GM12878 (cell line): ENCODE data around the gene CRAMP1. TPM values are rescaled to one million over a fixed set of nuclear protein-coding genes. Genes with fewer than 3 reads are reported as not detected.

Experiments used
- ATAC-seq: fragments of 200-7000 bp; cut with Tn5 transposase; 3 replicates; pipeline ENCODE4 v1.9.1; 2020; ENCODE audit warnings: mild to moderate bottlenecking, moderate library complexity
- BruUV-seq: library from RNA; stranded (reverse); fragments of 400-500 nt; replicated peaks from 2 replicates; lab custom pipeline; 2021; lab: Mats Ljungman, UMichigan
- CTCF ChIA-PET: fragments of 300-600 bp; sonication (Branson Sonifier 250); formaldehyde crosslinking; extraction: SDS; loops from one replicate; lab custom pipeline; 2021; ENCODE audit warnings: inconsistent platforms; lab: Yijun Ruan, JAX
- POLR2A ChIA-PET: fragments of 350-600 bp; formaldehyde crosslinking; extraction: SDS; loops from one replicate; lab custom pipeline; 2021; ENCODE audit warnings: inconsistent platforms; lab: Charles Lee
- RAD21 ChIA-PET: fragments of 300-600 bp; sonication (Branson Sonifier 250); formaldehyde crosslinking; loops from one replicate; lab custom pipeline; 2023; ENCODE audit warnings: antibody characterized with exemption; ENCODE audit not compliant: unreplicated experiment; lab: Charles Lee
- SMC1A ChIA-PET: fragments of 300-600 bp; sonication (Branson Sonifier 250); formaldehyde crosslinking; loops from one replicate; lab custom pipeline; 2023; ENCODE audit not compliant: unreplicated experiment, uncharacterized antibody; lab: Charles Lee
- DNase-seq: peaks from one replicate; pipeline ENCODE4 v3.0.0-alpha.2; 2011; ENCODE audit warnings: low read depth, low spot score
- FAIRE-seq: peaks from 3 replicates; lab custom pipeline; 2011; peaks lifted over from hg19 to GRCh38; lab: Jason Lieb, UNC
- H2AFZ ChIP-seq: 2 replicates; pipeline ENCODE4 v1.6.0; 2011; ENCODE audit warnings: low read depth, low read length, control low read depth; ENCODE audit not compliant: control insufficient read depth
- H3K27ac ChIP-seq: 2 replicates; pipeline ENCODE4 v1.5.1; 2011; ENCODE audit warnings: control low read depth; ENCODE audit not compliant: control insufficient read depth, insufficient read depth
- H3K27me3 ChIP-seq, 2 experiments: replicated peaks in 1 of 2; 2 replicates each; pipeline versions ENCODE4 v1.6.0 to v1.6.1; 2011; ENCODE audit warnings: low read length in 1 of 2; ENCODE audit not compliant: control insufficient read depth in 2 of 2, insufficient read depth in 2 of 2
- H3K36me3 ChIP-seq, 2 experiments: 2 replicates each; pipeline ENCODE4 v1.5.1; 2011; ENCODE audit warnings: low read length in 1 of 2; ENCODE audit not compliant: control insufficient read depth in 2 of 2, insufficient read depth in 2 of 2
- H3K4me1 ChIP-seq: 2 replicates; pipeline ENCODE4 v1.6.1; 2011; ENCODE audit warnings: mild to moderate bottlenecking, low read length, moderate library complexity, mixed read lengths; ENCODE audit not compliant: control insufficient read depth, insufficient read depth
- H3K4me2 ChIP-seq: 2 replicates; pipeline ENCODE4 v1.6.0; 2011; ENCODE audit warnings: control low read depth; ENCODE audit not compliant: control insufficient read depth, insufficient read depth
- H3K4me3 ChIP-seq: fragments of 200-600 bp; sonication (generic); 2 replicates; pipeline ENCODE4 v1.5.1; 2016
- H3K79me2 ChIP-seq: 2 replicates; pipeline ENCODE4 v1.6.0; 2011; ENCODE audit warnings: low read length; ENCODE audit not compliant: control insufficient read depth, insufficient read depth
- H3K9ac ChIP-seq: 2 replicates; pipeline ENCODE4 v1.8.0; 2011; ENCODE audit warnings: low read length, control low read depth, mixed read lengths; ENCODE audit not compliant: control insufficient read depth, insufficient read depth
- H3K9me3 ChIP-seq: replicated peaks from 3 replicates; pipeline ENCODE4 v1.5.1; 2011; ENCODE audit warnings: mild to moderate bottlenecking, low read length; ENCODE audit not compliant: control insufficient read depth, insufficient read depth
- H4K20me1 ChIP-seq: 2 replicates; pipeline ENCODE4 v1.6.0; 2011; ENCODE audit not compliant: control insufficient read depth, insufficient read depth
- BCL11A ChIP-seq: IDR thresholded peaks from 2 replicates; pipeline ENCODE4 v1.6.1; 2011; ENCODE audit warnings: low read depth, low read length
- BCL3 ChIP-seq: IDR thresholded peaks from 2 replicates; pipeline ENCODE4 v1.6.1; 2011; ENCODE audit warnings: borderline replicate concordance, low read depth, mild to moderate bottlenecking, moderate library complexity, low read length; ENCODE audit not compliant: insufficient read depth, poor library complexity, severe bottlenecking
- E2F8 ChIP-seq: fragments of 450-650 bp; IDR thresholded peaks from 2 replicates; pipeline ENCODE4 v1.6.1; 2018; ENCODE audit warnings: mild to moderate bottlenecking, low read depth, moderate library complexity; ENCODE audit not compliant: partially characterized antibody
- HDGF ChIP-seq: fragments of 450-650 bp; IDR thresholded peaks from 2 replicates; pipeline ENCODE4 v1.6.1; 2016; ENCODE audit warnings: antibody characterized with exemption
- MEF2A ChIP-seq: IDR thresholded peaks from 2 replicates; pipeline ENCODE4 v1.6.1; 2011; ENCODE audit warnings: low read depth, mild to moderate bottlenecking, low read length, moderate library complexity; ENCODE audit not compliant: insufficient read depth
- PAX5 ChIP-seq: IDR thresholded peaks from 2 replicates; pipeline ENCODE4 v1.6.1; 2011; ENCODE audit warnings: low read depth, low read length, borderline replicate concordance
- POLR2AphosphoS2 ChIP-seq: IDR thresholded peaks from 2 replicates; pipeline ENCODE4 v1.6.1; 2011; ENCODE audit warnings: low read depth, mild to moderate bottlenecking, low read length, improper control_type of control experiment, moderate library complexity
- RAD21 ChIP-seq: IDR thresholded peaks from 2 replicates; pipeline ENCODE4 v1.6.1; 2011; ENCODE audit warnings: mild to moderate bottlenecking, low read depth, low read length, moderate library complexity; ENCODE audit not compliant: insufficient read depth
- SREBF2 ChIP-seq: IDR thresholded peaks from 2 replicates; pipeline ENCODE4 v1.6.1; 2012; ENCODE audit warnings: mild to moderate bottlenecking, low read length
- USF2 ChIP-seq: IDR thresholded peaks from 2 replicates; pipeline ENCODE4 v1.6.1; 2011; ENCODE audit warnings: low read depth, low read length, improper control_type of control experiment, borderline replicate concordance
- ZNF687 ChIP-seq: fragments of 450-650 bp; IDR thresholded peaks from 2 replicates; pipeline ENCODE4 v1.6.1; 2017; ENCODE audit warnings: mild to moderate bottlenecking, moderate library complexity
- WGBS: methylation state at CpG from one replicate; pipeline ENCODE4 v1.1.6; 2016; ENCODE audit warnings: low lambda C conversion rate; ENCODE audit not compliant: insufficient replicate concordance, insufficient coverage; ENCODE audit errors: missing lambda C conversion rate; 5-methylcytosine and 5-hydroxymethylcytosine counted together
- in situ Hi-C: fragments of 300-500 bp; cut with MboI; formaldehyde crosslinking; loops from 9 replicates; pipeline ENCODE4 v1.14.3; 2018; ENCODE audit warnings: mixed read lengths
- intact Hi-C: fragments of 100-400 bp; cut with micrococcal nuclease; formaldehyde crosslinking; loops from one replicate; pipeline ENCODE4 v1.14.2; 2022; ENCODE audit not compliant: unreplicated experiment
- polyA plus RNA-seq, 11 experiments: library from polyadenylated mRNA; depleted of rRNA in 4 of 11; unstranded in 6 of 11; stranded (reverse) in 5 of 11; fragments of >200 nt; fragmentation: Nextera tagmentation in 4 of 11; fragmentation: Illumina TruSeq in 1 of 11; extraction: Ambion mirVana in 4 of 11; extraction: Trizol in 1 of 11; gene quantifications; 1 replicate in 1 of 11; 2 replicates in 10 of 11; pipeline versions ENCODE4 v1.2.1 to v1.2.3, GENCODE V29; 2011 to 2016; ENCODE audit warnings: inconsistent platforms in 2 of 11, missing spikeins in 2 of 11, low read depth in 1 of 11
- total RNA-seq, 4 experiments: library from RNA; depleted of rRNA in 3 of 4; stranded (reverse); fragments of >200 nt in 3 of 4; fragmentation: Illumina TruSeq in 1 of 4; extraction: Trizol in 1 of 4; gene quantifications; 2 replicates each; pipeline versions ENCODE4 v1.2.1 to v1.2.3, GENCODE V29; 2013 to 2021

The CRAMP1 gene
- total and polyA plus RNA-seq, 10 of the 15 experiments (the other 5 are each of a cell fraction or from before 2014, with no cell fraction given): 0.37 to 9.8 (median 3.9) TPM

GRCh38 chr16:1630450-1631213 lies 18.5 kb downstream of the CRAMP1 start:
- ChIA-PET CTCF (no interaction called here), SMC1A (no interaction called here), RAD21 (no interaction called here), POLR2A (no interaction called here)
- BruUV-seq: no TSS peak
- Histone ChIP-seq H3K4me3 (no peak overlapping the region), H3K27ac (no peak overlapping the region), H3K4me2 (no peak overlapping the region), H3K36me3 (peaks cover 15 to 32% of the 10 kb centered on the region in 2 experiments), H4K20me1 (no peaks in the 10 kb centered on the region; the same call in 1 of the 2 replicates), H3K9ac (no peak overlapping the region), H2AFZ (no peak overlapping the region), H3K27me3 (no peaks in the 10 kb centered on the region), H3K79me2 (no peaks in the 10 kb centered on the region), H3K9me3 (no peaks in the 10 kb centered on the region), H3K4me1 (no peaks in the 10 kb centered on the region)
- intact Hi-C loops: no loop called here
- DNase-seq (no peak), ATAC-seq (no peak), FAIRE-seq (no peak)
- in situ Hi-C loops: no loop called here
- TF ChIP-seq ZNF687 (no peak), BCL3 (no peak), MEF2A (no peak), HDGF (no peak), BCL11A (no peak), PAX5 (no peak), E2F8 (no peak), USF2 (no peak), SREBF2 (no peak), POLR2AphosphoS2 (no peak), RAD21 (no peak)
- WGBS: 95% methylated on average over 20 of the region's 20 CpGs
